ENCODE results near the gene VTI1A. TPM values are rescaled to one million over a fixed set of nuclear protein-coding genes. Genes with fewer than 3 reads are reported as not detected.
"Not testable (repeated sequence)": the region's sequence is repeated elsewhere in the genome, so short reads cannot be mapped to it uniquely, and the experiment has no call there.

Gene VTI1A
- total RNA-seq (2022) (26.5 and 28.6 TPM in 2 replicates), Bru-seq, nascent RNA (percentile 74 among the genes with signal in this experiment), BruChase-seq, experiment 1, labeled RNA remaining after a 6-hour chase (percentile 72 among the genes with signal in this experiment), BruChase-seq, experiment 2, labeled RNA remaining after a 2-hour chase (percentile 76 among the genes with signal in this experiment)
- long read RNA-seq, full-length matches to known transcripts = 8 of 18 reads
- long read RNA-seq, partial matches to known transcripts = 1 of 18 reads
- long read RNA-seq, other reads (novel, unspliced or antisense) = 9 of 18 reads

GRCh38 chr10:112446855-112447619, at the start of gene VTI1A, which contains the start of gene ZDHHC6:
TSS of gene VTI1A (plus strand) at chr10:112447215. CDS start at chr10:112447374, 159 bp downstream.
TSS of gene ZDHHC6 (minus strand) at chr10:112446914. CDS start at chr10:112445436, 1,478 bp downstream.
- DNase-seq = peak; percentile 73
- no TSS peak for BruUV-seq (replicated peaks)
- H3K27ac Mint-ChIP-seq (ENCODE audit: unreplicated experiment) = peak within 1 kb of the TSS; percentile 92

GRCh38 chr10:112397592-112397991, 49.4 kb upstream of the VTI1A start:
- peaks cover 13% of the 10 kb centered on the region for H3K4me1 Mint-ChIP-seq (ENCODE audit: low read depth, unreplicated experiment)
- no peak for DNase-seq
- H3K4me3 Mint-ChIP-seq (ENCODE audit: low read depth, unreplicated experiment) = no peak overlapping the region
- TF ChIP-seq CTCF (IDR thresholded peaks at IDR 0.05; ENCODE audit: unreplicated experiment) = no peak
- no peaks in the 10 kb centered on the region for H3K36me3 Mint-ChIP-seq (ENCODE audit: insufficient read depth, unreplicated experiment)
- H3K27me3 Mint-ChIP-seq (ENCODE audit: unreplicated experiment) = no peaks in the 10 kb centered on the region
- no peaks in the 10 kb centered on the region for H3K9me3 Mint-ChIP-seq (ENCODE audit: low read depth, unreplicated experiment)
- BruUV-seq (replicated peaks) = no TSS peak
- intact Hi-C loops (cut with micrococcal nuclease; ENCODE audit: unreplicated experiment) = no loop called here
- no peak overlapping the region for H3K27ac Mint-ChIP-seq (ENCODE audit: unreplicated experiment)
- CTCF ChIA-PET = no interaction called here

More at GRCh38 chr10:112446855-112447619, at the start of gene VTI1A, which contains the start of gene ZDHHC6:
- TF ChIP-seq CTCF (IDR thresholded peaks at IDR 0.05; ENCODE audit: unreplicated experiment) = no peak
- Mint-ChIP-seq H3K4me3 (ENCODE audit: low read depth, unreplicated experiment) (peak within 1 kb of the TSS; percentile 93), H3K4me1 (ENCODE audit: low read depth, unreplicated experiment) (peaks cover 9% of the 10 kb centered on the region), H3K27me3 (ENCODE audit: unreplicated experiment) (no peaks in the 10 kb centered on the region), H3K9me3 (ENCODE audit: low read depth, unreplicated experiment) (no peaks in the 10 kb centered on the region), H3K36me3 (ENCODE audit: insufficient read depth, unreplicated experiment) (peaks cover 21% of the 10 kb centered on the region)
- CTCF ChIA-PET = interaction anchor here (0.7 kb wide), 1 partner anchor 535 kb away, joined by 5 read pairs; no protein-coding TSS in a partner anchor
- intact Hi-C loops (cut with micrococcal nuclease; ENCODE audit: unreplicated experiment) = no loop called here

- Mint-ChIP-seq H3K27me3 (ENCODE audit: unreplicated experiment) (no peaks in the 10 kb centered on the region), H3K36me3 (ENCODE audit: insufficient read depth, unreplicated experiment) (peaks cover 5% of the 10 kb centered on the region), H3K9me3 (ENCODE audit: low read depth, unreplicated experiment) (peaks cover 2% of the 10 kb centered on the region), H3K4me3 (ENCODE audit: low read depth, unreplicated experiment) (no peak overlapping the region), H3K27ac (ENCODE audit: unreplicated experiment) (no peak overlapping the region), H3K4me1 (ENCODE audit: low read depth, unreplicated experiment) (peaks cover 53% of the 10 kb centered on the region)
- no TSS peak for BruUV-seq (replicated peaks)
- intact Hi-C loops (cut with micrococcal nuclease; ENCODE audit: unreplicated experiment) = no loop called here
- DNase-seq = no peak
- TF ChIP-seq CTCF (IDR thresholded peaks at IDR 0.05; ENCODE audit: unreplicated experiment) = no peak
- CTCF ChIA-PET = no interaction called here
Observed at GRCh38 chr10:112402917-112403316, 44.1 kb upstream of the VTI1A start.

GRCh38 chr10:112404617-112405016, 42.4 kb upstream of the VTI1A start:
- intact Hi-C loops (cut with micrococcal nuclease; ENCODE audit: unreplicated experiment) = no loop called here
- peak; percentile 20 for DNase-seq
- no peak for TF ChIP-seq CTCF (IDR thresholded peaks at IDR 0.05; ENCODE audit: unreplicated experiment)
- Mint-ChIP-seq H3K4me1 (ENCODE audit: low read depth, unreplicated experiment) (peaks cover 61% of the 10 kb centered on the region), H3K27me3 (ENCODE audit: unreplicated experiment) (no peaks in the 10 kb centered on the region), H3K36me3 (ENCODE audit: insufficient read depth, unreplicated experiment) (peaks cover 5% of the 10 kb centered on the region), H3K4me3 (ENCODE audit: low read depth, unreplicated experiment) (no peak overlapping the region), H3K9me3 (ENCODE audit: low read depth, unreplicated experiment) (peaks cover 2% of the 10 kb centered on the region), H3K27ac (ENCODE audit: unreplicated experiment) (peak overlapping the region; percentile 82)
- CTCF ChIA-PET = interaction anchor here (0.8 to 1.4 kb wide), 4 partner anchors 10 to 97 kb away, joined by 3 to 4 read pairs (median 3); partner anchors contain the start of gene ACSL5
- no TSS peak for BruUV-seq (replicated peaks)

GRCh38 chr10:112406806-112407205, 40.2 kb upstream of the VTI1A start:
- H3K9me3 Mint-ChIP-seq (ENCODE audit: low read depth, unreplicated experiment); BruUV-seq (replicated peaks); DNase-seq; H3K27me3 Mint-ChIP-seq (ENCODE audit: unreplicated experiment); intact Hi-C loops (cut with micrococcal nuclease; ENCODE audit: unreplicated experiment); H3K36me3 Mint-ChIP-seq (ENCODE audit: insufficient read depth, unreplicated experiment); H3K4me3 Mint-ChIP-seq (ENCODE audit: low read depth, unreplicated experiment); CTCF ChIA-PET: not testable (repeated sequence)
- peak overlapping the region; percentile 25 for H3K27ac Mint-ChIP-seq (ENCODE audit: unreplicated experiment)
- peaks cover 56% of the 10 kb centered on the region for H3K4me1 Mint-ChIP-seq (ENCODE audit: low read depth, unreplicated experiment)

All from Calu3 (cell line).